HG02852 (cell line): ENCODE data around the gene SENP1.
A peak's percentile ranks its signal among the peaks of the same experiment; 100 is the strongest.
"Not testable (repeated sequence)": the region's sequence is repeated elsewhere in the genome, so short reads cannot be mapped to it uniquely, and the experiment has no call there.

Source experiments
- ATAC-seq: cut with Tn5 transposase; IDR thresholded peaks from one replicate; pipeline ENCODE4 v1.9.1; 2021; ENCODE audit warnings: mild to moderate bottlenecking, moderate library complexity; ENCODE audit not compliant: unreplicated experiment

SENP1 gene

DNA sequence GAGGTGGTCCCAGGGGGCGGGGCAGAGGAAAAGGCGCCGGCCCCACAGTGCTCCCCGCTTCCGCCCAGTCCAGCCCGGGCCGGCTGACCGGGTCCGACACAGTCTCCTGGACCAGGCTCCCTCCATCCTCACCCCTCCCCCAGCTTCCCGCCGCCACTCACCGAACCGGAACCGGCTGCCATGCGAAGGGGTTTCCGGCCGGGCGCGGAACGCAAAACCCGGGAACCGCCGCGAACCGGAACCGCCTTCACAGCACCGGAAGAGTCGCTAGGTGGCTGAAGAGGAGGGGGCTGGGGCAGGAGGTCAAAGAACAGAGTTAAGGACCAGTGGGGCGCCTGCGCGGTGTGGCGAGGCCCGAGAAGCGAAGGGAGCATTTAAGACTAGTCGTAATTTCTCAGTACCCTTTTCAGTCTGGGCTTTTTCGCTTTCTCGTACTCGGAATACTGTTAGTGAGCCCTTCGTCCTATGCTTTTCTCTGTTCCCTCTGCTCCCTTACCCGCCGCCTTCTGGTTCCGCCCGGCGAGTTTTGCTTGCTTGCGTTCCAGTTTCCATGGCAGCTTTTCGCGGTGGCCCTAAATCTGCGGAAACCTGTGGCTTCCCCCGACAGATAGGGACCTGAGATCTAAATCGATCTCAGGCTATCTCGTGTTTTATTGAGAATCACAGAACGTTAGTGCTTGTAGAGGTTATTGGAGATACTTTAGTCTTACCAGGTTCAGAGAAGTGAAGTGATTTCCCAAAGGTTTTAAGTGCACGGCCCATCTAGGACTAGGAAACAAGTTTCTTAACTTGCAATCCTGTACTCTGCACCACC lies at the start of gene SENP1:
Gene SENP1, minus strand, starts transcription at position 213 of the 814 bp plus-strand sequence. CDS start 4,607 bp downstream, outside the sequence.
- peak; percentile 65 for ATAC-seq

DNA sequence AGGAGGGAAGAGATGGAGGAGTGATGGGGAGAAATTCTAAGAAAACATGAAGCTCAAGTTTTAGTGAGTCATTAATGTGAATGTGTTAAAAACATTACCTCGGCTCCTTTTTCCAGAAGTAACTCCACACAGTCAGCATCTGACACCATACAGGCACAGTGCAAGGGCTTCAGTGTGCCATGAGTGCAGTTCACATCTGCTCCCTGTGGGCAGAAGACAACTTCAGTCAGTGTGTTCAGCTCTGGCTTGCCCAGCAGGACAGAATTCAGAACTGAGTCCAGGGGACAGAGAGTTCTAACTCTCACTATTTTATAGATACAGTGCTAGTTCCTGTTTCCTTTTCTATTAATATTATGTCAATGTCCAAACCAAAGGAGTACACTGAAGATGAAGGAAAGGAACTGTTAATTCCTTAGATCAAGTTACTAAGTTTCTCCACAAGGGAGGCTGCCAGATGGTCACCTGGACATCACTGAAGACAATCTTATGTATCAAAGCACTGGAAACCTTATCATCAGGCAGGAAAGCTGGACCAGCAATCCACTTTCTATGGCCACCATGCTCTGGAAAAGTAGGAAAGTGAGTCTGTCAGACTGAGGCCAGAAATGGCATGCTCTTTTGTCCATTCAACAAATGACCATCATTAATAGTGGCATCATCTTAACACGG lies 45.4 kb upstream of the SENP1 start:
- no peak for ATAC-seq

DNA sequence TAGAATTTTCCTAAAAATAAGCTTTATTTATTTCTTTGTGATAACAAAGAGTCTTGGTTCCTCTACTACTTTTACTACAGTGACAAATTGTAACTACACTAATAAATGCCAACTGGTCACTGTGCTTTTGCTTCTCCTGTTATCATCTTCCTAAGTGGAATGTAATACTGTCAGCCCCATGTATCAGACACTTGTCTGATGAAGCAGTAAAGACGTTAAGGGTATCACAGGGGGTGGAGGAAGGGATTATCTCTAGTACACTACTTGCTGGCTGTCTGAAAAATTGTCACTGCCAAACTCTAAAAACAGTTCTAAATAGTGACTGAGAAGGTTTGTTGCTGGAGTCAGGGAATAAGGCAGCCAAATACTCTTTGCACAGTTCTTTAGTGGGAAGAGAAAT lies 40.1 kb upstream of the SENP1 start:
- ATAC-seq: no peak

DNA sequence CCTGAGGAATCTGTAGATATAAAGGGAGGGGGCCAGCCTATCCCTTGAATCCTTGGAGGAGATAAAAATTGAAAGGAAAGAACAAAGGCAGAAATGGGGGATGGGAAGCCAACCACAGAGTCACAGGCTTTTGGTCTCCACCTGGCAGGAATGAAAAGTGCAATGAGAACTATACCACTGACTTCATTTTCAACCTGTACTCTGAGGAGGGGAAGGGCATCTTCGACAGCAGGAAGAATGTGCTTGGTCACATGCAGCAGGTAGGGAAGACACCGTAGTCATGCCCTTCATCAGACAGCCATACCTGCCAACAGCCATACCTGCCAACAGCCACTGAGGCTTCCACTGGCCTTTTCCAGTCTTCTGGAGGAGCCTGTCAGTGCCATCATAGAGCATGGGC lies 38.0 kb upstream of the SENP1 start:
- no peak for ATAC-seq

DNA sequence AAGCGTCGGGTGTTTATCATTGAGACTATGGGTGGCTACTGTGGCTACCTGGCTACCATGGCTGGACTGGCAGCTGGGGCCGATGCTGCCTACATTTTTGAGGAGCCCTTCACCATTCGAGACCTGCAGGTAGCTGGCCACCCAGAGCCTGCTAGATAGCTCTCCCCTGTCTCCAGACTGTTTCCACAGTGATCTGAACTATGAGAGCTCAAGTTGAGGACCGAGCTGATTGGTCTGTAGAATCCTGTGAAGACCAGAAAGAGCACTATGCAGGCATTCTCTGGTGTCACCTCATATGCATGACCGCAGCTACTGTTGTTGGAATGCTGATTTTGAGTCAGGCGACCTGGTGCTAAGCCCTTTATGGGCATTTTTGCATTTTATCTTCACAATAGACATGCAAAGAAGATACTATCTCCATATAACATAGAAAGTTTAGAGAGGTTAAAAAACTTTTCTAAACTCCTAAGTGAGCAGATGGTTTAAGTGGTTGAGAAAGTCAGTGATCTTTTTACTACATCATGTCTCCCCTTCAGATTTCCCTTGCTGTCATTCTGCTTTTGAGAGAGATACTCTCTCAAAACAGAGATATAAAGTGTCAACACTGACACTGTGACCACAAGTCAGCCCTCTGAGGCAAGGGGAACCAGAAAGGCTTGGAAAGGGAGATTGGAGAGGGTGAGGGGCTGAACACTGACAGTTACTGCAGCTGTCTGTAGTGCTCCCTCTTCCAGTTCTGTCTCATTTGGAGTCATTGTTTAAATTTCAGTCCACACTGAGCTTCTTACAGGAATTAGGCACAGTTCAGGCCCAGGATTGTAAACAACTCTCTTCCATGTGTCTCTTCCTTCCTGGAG lies 37.2 kb upstream of the SENP1 start:
- ATAC-seq: no peak

DNA sequence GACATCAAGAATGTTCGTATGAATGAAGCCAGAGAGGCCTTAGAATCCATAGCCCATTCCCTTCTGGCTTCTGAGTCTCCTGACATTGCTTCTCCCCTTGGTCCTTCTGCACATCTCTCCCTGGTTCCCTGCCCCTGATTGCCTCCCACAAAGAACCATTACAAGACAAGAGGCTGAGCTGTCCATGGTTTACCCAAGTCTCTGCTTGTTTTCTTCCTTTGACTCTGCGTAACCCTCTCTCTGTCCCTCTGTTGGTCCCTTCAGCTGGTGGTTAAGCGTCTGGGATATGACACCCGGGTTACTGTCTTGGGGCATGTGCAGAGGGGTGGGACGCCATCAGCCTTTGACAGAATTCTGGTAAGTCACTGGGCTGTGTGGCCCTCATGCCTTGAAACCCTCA lies 29.1 kb upstream of the SENP1 start:
- no peak for ATAC-seq

DNA sequence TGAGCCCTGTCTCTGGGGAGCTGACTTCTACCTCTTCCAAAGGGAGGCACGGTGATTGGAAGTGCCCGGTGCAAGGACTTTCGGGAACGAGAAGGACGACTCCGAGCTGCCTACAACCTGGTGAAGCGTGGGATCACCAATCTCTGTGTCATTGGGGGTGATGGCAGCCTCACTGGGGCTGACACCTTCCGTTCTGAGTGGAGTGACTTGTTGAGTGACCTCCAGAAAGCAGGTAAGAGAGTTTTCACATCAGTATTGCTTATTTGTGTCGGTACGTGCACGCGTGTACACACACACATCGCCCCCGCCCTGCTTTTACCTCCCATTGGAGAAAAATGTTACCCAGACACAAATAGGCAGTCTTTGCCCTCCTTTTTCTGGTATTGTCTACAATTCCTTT lies 26.9 kb upstream of the SENP1 start:
- no peak for ATAC-seq

DNA sequence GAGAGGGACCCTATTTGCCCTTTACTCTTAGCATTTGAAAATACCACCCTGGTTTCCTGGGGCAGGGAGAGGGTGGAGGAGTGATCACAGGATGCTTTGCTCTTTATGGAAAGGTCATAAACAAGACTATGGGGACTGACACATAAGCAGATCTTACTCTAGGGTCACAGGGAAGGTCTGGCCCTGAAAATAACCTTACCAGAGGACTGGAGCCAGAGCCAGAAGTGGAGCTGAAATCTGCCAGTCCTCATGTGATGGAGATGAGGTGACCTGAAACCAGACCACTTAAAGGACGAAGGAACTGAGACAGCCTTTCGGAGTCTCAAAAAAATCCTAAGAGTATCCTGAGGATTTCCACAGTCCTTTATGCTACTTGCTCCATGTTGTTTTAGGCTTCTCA lies 25.6 kb upstream of the SENP1 start:
- no peak for ATAC-seq

DNA sequence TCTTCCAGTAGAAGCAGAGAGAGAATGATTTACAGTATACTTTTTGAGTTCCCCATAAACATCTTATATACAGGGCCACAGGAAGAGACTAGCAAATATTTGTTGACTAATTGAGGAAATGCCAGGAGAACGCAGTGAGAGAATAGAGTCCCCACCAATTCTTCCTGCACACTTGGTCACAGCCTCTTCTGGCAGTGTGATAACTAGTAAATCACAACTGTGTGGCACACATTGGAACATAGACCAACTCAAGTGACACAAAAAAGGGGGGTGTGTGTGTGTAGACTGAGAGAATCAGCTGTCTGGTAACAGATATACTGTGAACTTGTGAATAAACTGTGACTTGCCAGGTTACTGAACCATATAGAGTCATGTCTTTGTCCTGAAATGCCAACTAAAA lies 23.5 kb upstream of the SENP1 start:
- ATAC-seq: no peak

DNA sequence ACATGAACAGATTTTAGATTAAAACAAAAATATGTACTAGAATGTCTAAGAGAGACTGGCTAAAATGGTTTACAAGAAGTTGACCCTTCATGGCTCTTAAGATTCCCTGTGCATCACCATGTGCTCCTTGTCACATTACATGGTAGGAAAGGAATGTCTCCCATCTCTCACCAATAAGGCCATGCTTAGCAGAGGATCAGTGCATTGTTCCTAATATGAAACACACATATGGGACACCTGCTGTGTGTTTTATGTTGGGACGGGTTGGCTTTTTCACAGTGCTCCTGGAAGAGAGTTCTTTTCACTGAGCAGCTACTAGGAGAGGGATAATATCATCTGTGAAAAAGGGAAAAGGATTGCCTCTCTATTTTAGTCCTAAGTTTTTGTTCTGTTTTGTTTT lies 22.9 kb upstream of the SENP1 start:
- ATAC-seq: no peak

DNA sequence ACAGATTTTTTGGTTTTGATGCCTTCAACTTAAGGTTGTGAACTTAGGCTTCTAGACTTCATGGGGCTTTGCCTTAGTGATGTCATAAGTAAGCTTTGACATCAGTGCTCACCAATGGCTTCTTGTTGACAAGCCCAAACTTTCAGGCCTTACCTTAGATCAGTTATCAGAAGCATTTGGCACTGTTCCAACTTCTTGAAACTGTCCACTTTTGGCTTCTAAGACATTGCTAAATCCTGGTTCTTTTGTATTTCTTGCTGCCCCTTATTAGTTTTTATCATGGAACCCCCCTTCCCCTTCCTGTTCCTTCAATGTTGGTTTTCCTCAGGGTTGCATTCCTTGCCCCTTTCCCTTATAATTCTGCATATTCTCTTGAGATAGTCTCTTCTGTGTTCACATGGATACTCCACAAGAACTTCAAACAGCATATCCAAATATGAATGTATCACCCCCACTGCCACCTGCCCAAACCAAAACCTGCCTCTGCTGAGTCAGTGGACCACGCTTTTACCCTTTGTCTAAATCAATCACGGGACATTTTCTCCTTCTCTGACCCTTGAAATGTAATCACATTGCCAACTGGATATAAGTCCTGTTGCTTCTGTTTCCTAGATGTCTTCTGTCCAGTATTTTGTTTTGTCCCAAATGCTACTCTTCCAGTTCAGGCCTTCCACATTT lies 21.2 kb upstream of the SENP1 start:
- ATAC-seq: no peak

DNA sequence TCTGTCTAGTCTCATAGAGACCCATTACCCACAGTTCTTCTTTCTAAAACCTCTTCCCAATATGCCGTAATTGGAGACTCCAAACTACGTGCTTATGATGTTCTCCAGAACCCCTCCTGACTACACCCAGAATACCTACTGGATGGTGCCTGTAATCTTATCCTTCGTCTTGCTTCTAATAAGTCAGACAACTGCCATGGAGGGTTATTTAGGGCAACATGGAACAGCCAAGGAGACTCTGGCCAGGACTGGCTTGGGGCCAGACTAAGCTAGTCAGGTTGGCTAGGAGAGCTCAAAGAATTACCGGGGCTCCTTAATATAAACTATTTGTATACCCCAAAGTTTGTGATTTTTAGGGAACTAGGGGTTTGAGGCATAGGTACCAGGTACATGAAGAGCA lies 20.1 kb upstream of the SENP1 start:
- no peak for ATAC-seq

DNA sequence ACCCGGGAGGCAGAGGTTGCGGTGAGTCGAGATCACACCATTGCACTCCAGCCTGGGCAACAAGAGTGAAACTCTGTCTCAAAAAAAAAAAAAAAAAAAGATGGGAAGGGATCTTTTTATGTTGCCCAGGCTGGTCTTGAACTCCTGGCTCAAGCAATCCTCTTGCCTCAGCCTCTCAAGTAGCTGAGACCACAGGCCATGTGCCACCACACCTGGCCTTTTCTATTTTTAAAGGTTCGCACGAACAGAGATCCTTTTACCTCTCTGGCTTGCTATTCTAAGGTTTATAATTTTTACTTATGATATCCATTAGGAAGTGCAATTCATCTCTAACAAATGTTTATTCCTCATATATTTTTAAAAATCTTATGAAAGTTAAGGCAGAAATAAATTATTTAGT lies 19.7 kb upstream of the SENP1 start:
- not testable (repeated sequence) for ATAC-seq

DNA sequence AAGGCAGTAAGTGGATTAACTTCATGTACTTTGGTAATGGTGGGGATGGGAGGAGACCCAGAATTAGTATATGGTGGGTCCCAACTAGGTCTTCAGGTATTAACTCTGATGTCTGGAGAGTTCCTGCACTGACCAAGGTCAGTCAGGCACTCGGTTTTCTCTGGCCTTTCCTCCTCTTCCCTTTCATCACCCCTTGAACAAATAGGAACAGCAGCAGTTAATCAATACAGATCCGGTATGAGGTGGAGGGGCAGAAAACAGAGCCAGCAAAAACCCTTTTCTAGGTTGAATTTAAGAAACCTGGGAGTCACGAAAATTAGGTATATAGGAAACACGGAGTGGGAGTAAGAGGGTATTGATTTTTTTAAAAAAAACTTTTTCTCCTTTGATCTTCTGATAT lies 17.3 kb upstream of the SENP1 start:
- no peak for ATAC-seq

DNA sequence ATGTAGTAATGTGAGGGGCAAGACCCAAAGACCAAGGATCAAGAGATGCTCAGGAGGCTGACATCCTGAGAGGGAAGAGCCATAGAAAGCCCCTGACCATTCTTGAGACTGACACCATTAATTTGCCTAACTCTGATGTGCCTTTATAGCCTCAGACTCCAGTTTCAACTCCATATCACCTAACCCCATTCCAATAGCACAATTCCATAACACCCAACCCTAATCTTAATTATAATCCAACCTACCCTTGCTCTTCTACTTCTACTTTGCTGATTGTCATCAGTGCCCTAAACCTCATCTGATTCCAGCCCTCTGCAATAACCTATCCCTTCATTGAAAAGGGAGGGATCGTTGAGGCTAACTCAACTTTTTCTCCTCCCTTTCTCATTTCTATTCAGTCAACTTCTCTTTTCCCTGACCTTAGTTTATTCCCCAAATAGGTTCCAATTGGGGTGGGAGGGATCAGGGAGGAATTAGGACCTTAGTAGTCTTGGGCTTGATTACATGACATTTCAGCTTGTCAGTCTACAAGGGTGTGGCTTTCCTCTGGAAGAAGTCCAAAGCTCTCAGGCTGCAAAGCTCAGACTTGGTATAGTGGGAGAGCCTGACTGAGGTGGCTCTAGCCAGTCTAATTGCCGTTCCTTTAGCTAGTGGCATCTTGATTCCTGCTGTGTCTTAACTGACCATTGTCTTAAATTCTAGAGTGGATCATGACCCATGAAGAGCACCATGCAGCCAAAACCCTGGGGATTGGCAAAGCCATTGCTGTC lies 16.4 kb upstream of the SENP1 start:
- no peak for ATAC-seq

DNA sequence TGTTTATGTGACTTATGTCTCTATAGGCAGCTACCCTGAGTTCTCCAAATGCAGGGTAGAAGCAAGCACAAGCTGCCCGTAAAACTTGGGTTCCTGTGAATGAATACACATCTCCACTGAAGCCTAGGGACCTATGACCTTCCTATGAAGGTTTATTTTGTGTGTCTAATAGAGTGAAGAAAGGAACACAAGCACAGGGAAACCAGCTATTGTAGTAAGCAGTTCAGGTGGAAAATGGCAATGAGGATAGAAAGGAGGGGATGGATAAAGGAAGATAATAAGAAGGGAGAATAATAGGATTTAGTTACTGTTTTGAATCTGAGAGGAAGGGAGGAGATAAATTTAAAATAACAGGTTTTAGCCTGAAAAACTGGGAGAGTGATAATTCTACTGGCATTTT lies 15.6 kb upstream of the SENP1 start:
- ATAC-seq: no peak

DNA sequence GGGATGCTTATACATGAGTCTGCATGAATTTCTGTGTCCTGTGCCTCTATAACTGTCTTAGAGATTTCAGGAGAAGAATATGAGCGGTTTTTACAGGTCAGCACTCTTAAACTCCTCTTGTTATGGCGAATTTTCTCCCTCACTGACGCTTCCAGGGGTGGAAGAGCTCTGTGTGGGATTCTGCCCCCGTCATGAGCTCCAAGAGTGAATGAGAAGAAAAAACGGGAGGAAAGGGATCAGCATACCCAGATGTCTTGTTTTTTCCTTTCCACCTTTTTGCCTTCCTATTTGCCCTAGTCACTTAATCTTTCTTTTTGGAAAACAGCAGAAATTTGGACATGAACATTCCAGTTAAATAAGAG lies 13.9 kb upstream of the SENP1 start:
- ATAC-seq: no peak

DNA sequence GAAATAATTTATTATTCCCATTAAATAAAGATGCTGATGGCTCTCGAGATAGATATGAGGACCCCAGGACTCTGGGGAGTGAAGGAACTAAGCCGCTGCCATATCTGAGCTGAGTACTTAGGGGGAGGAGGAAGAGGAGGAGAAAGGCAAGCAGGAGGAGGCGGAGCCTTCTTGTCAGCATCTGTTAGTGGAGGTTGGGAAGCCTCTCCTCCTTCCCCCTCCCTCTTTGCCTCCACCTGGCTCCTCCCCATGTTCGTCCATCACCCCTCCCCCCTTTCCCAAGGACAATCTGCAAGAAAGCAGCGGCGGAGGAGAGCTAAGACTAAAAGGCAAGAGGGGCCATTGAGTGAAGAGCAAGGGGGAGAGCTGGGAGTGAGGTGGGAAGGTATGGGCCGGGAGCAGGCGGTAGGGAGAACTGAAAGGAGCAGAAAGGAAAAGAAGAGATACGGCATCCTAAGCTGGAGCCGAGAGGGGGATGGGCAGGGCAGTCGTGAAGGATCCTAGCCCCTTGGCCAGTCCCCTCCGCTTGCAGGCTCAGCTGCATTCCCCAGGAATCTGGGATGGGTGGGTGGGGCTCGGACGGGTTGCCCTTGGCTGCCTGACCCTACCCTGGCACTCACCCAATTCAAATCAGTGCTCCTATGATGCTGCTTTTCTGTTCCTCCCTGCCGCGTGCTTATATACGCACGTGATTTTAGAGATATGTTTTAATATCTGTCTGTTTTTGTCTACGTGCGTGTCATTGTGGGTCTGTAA lies 13.4 kb upstream of the SENP1 start, which contains the start of gene PFKM:
Gene PFKM, plus strand, starts transcription at position 287 of the 756 bp plus-strand sequence. CDS start 3,411 bp downstream, outside the sequence.
- peak; percentile 99 for ATAC-seq

DNA sequence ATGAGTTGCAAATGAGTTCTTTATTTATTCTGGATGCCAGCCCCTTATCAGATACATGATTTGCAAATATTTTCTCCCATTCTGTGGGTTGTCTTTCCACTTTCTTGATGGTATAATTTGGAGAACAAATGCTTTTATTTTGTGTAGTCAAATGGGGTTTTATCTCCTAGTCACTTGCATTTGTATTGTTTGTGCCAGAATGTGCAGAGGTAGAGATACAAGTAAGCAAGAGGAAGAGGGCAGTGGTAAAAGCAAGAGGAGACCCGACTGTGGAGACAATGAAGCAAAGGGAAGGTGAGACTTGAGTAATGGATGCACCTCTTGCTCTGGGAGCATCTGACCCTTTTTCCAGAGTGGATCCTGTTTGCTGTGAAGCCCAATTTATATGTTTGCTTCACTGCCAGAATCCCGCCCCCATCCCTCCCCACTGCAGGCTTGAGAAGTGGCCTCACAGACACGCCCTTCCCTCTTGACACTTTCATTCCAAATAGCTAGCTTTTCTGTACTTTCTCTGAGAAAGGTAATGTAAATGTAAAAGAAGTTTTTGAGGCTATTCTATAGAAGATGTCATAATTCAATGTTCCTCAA lies 12.5 kb upstream of the SENP1 start:
- no peak for ATAC-seq
